ENCODE results near the gene ACADM.
A peak's percentile ranks its signal among the peaks of the same experiment; 100 is the strongest.
"Not testable (repeated sequence)": the region's sequence is repeated elsewhere in the genome, so short reads cannot be mapped to it uniquely, and the experiment has no call there.

Gene ACADM

DNA sequence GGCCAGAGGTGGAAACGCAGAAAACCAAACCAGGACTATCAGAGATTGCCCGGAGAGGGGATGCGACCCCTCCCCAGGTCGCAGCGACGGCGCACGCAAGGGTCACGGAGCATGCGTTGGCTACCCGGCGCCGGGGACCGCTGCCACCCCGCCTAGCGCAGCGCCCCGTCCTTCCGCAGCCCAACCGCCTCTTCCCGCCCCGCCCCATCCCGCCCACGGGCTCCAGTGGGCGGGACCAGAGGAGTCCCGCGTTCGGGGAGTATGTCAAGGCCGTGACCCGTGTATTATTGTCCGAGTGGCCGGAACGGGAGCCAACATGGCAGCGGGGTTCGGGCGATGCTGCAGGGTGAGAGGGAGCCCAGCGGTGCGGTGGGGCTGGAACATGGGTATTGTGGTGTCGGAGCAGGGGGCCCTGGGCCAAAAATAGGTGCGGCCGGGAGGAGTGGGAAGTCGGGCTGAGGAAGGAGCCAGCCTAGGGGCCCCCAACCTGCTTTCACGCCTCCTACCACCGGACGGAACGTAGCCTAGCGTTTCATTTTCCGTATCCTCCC lies at the start of gene ACADM:
TSS of gene ACADM (plus strand) at position 238 of the 551 bp plus-strand sequence. CDS start at position 317, 79 bp downstream.
- peak; percentile 60 for DNase-seq

- no peak for DNase-seq
These were observed 47.1 kb upstream of the ACADM start for GRCh38 chr1:75677443-75677842.

DNA sequence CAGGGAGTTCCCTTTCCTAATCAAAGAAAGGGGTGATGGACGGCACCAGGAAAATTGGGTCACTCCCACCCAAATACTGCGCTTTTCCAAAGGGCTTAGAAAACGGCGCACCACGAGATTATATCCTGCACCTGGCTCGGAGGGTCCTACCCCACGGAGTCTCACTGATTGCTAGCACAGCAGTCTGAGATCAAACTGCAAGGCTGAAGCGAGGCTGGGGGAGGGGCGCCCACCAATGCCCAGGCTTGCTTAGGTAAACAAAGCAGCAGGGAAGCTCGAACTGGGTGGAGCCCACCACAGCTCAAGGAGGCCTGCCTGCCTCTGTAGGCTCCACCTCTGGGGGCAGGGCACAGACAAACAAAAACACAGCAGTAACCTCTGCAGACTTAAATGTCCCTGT lies 46.5 kb upstream of the ACADM start:
- DNase-seq, result not testable (repeated sequence)

DNA sequence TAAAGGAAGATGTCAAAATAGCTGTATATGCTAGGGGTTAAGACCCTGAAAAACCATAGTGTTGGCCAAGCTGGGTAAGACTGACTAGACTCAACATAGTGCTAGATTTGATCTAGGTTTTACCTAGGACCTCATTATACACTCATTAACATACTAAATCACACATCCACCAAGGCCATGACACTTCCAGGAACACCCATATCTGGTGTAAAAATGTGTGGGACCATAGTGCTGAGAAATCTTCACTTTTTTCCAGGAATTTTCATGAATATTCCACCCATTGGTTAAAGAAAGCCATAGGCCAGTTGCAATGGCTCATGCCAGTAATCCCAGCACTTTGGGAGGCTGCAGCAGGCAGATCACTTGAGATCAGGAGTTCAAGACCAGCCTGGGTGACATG lies 34.0 kb upstream of the ACADM start:
- DNase-seq, result no peak

GRCh38 chr1:75693551-75693950 lies 31.0 kb upstream of the ACADM start:
- no peak for DNase-seq

DNA sequence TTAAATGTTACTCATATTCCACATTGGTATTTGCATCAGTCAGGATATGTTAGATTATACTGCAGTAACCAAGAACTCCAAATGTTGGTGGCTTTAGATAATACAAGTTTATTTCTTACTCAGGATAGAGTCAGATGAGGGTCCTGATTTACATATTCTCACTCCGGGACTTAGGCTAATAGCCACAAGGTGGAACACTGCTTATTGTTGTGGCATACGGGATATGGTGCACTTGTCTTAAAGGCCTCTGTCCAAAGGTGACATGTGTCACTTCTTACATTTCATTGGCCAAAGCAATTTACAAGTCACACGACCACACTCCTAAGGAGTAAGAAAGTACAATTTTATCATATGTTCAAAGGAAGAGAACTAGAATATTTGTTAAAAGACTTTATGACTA lies 28.5 kb upstream of the ACADM start:
- DNase-seq, result no peak

- DNase-seq, result no peak
These were observed 17.3 kb upstream of the ACADM start for GRCh38 chr1:75707191-75707590.

GRCh38 chr1:75708910-75709309 lies 15.6 kb upstream of the ACADM start:
- no peak for DNase-seq

- DNase-seq, result no peak
These were observed 13.7 kb upstream of the ACADM start for GRCh38 chr1:75710832-75711231.

GRCh38 chr1:75711846-75712245 lies 12.7 kb upstream of the ACADM start:
- no peak for DNase-seq

- no peak for DNase-seq
These were observed 12.2 kb upstream of the ACADM start for GRCh38 chr1:75712306-75712705.

- no peak for DNase-seq
These were observed 4.7 kb upstream of the ACADM start for GRCh38 chr1:75719810-75720209.

GRCh38 chr1:75720325-75720724 lies 4.2 kb upstream of the ACADM start:
- no peak for DNase-seq

DNA sequence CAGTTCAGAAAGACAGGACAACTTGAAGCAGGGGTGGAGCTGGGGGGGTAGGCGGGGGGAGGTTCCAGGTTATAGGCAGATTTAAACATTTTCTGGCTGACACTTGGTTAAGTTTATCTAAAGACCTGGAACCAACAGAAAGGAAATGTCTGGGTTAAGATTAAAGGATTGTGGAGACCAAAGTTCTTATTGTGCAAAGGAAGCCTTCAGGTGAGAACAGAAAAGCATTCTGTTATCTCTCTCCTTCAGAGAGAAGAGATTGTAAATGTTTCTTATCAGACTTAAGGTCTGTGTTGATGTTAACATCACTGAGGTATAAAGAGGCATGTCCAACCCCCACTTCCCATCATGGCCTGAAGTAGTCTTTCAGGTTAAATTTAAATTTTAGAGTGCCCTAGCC lies 3.7 kb upstream of the ACADM start:
- no peak for DNase-seq

- DNase-seq, result not testable (repeated sequence)
These were observed 2.3 kb upstream of the ACADM start for GRCh38 chr1:75722246-75722645.

GRCh38 chr1:75722966-75723365 lies 1.5 kb upstream of the ACADM start:
- DNase-seq, result no peak

DNA sequence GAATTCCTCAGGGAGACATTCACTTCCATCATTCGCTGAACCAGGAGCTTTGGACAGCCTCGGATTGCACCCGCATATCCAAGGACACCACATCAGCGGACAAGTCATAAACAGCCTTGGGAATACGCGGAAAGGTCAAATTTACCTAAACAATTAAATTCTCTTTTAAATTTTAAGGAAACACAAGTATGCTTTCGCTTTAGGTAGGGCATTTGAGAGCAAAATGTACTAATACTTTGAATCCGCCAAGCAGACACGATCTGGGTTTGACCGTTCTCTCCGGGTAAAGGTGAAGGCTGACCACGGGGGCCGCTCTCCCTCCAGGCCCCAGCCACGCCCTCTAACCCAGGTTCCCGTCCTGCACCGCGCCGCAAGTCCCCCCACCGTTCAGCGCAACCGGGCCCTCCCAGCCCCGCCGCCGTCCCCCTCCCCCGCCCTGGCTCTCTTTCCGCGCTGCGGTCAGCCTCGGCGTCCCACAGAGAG lies 479 bp upstream of the ACADM start:
- peak; percentile 60 for DNase-seq

DNA sequence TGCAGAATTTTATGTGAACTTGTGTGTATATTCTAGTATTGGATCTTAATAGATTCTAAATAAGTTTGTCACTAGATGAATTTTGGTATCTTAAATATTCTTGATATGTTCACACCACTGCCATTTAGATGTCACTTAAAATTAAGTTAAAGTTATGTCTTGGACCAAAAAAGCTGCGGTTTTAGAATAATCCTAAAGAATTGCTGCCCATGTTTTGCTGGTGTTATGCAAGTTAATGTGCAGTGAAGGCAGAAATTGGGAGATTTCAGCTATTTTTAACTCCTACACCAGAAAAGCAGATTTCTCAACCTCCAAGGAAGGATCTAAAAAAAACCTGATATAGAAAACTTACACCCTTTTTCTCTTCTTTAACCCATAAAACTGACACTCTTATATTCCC lies 757 bp downstream of the ACADM start:
- DNase-seq, result no peak

DNA sequence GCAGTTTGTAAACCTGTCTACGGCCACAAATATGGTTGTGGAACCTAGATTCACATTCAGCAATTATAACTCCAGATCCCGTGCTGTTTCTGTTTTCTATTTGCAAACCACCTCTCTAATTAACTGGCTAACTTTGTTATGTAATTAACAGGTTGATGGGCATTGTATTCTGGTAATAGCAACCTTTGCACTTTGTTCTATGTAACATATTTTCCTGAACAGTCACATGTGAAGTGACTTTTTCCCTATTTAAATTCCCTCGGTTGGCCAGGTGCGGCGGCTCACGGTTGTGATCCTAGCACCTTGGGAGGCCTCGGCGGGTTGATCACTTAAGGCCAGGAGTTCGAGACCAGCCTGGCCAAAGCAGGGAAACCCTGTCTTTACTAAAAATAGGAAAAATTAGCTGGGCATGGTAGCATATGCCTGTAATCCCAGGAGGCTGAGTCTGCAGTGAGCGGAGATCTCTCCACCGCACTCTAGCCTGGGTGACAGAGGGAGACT lies 1.4 kb downstream of the ACADM start:
- no peak for DNase-seq

DNA sequence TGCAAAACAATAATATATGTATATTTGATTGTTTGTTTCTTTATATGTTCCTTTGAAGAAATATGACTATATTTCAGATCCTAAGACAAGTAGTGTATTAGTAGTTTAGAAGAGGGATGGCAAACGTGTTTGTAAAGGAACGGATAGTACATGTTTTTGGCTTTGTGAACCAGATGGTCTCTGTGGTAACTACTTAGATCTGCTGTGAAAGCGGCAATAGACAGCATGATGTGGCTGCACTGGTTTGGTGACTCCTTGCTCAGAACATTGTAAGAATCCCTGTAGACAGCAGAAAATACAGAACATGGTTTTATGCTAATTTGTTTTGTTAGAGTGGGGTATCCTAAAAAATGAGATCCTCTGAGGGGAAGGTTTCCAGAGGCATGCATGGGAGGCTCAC lies 3.1 kb downstream of the ACADM start:
- DNase-seq, result no peak

DNA sequence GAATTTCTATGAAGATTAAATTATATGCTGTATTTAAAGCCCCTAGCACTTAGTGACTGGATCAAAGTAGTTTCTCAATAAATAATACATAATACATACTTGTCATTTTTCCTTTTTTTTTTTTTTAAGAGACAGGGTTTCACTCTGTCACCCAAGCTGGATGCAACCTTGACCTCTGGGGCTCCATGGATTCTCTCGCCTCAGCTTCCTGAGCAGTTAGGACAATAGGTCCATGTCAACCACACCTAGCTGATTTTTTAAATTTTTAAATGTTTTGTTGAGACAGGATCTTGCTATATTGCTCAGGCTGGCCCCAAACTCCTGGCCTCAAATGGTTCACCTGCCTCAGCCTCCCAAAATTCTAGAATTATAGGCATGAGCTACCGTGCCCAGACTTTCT lies 5.9 kb downstream of the ACADM start:
- no peak for DNase-seq

- no peak for DNase-seq
These were observed 7.4 kb downstream of the ACADM start for GRCh38 chr1:75731881-75732280.

GRCh38 chr1:75732703-75733102 lies 8.2 kb downstream of the ACADM start:
- DNase-seq, result no peak

GRCh38 chr1:75733661-75734060 lies 9.2 kb downstream of the ACADM start:
- no peak for DNase-seq

GRCh38 chr1:75736016-75736415 lies 11.5 kb downstream of the ACADM start:
- DNase-seq, result no peak

Data from GF-D8 (cell line).